PC-9 (cell line): ENCODE results near the gene HEBP2. TPM values are rescaled to one million over a fixed set of nuclear protein-coding genes. Genes with fewer than 3 reads are reported as not detected.

Source experiments
- BruUV-seq: library from RNA; stranded (reverse); fragments of 400-500 nt; replicated peaks from 2 replicates; lab custom pipeline; 2021; lab: Mats Ljungman, UMichigan
- CTCF ChIA-PET: fragments of 300-600 bp; sonication (Branson Sonifier 250); formaldehyde crosslinking; loops from one replicate; lab custom pipeline; 2022; ENCODE audit warnings: antibody characterized with exemption; lab: Charles Lee
- POLR2A ChIA-PET: fragments of 300-600 bp; sonication (Branson Sonifier 250); formaldehyde crosslinking; loops from one replicate; lab custom pipeline; 2022; ENCODE audit warnings: antibody characterized with exemption; ENCODE audit not compliant: unreplicated experiment; lab: Charles Lee
- DNase-seq, 2 experiments: peaks; one replicate each; pipeline versions ENCODE4 v3.0.0 to v3.0.0-alpha.2; 2015 to 2022; ENCODE audit warnings: mixed read lengths in 1 of 2
- H2AFZ ChIP-seq: fragments of 200-600 bp; sonication (generic); 2 replicates; pipeline ENCODE4 v1.8.1; 2017; ENCODE audit warnings: antibody characterized with exemption
- H3F3A ChIP-seq: fragments of 200-600 bp; sonication (generic); 2 replicates; pipeline ENCODE4 v1.8.1; 2017; ENCODE audit warnings: antibody characterized with exemption, mild to moderate bottlenecking, low read depth; ENCODE audit not compliant: insufficient read depth
- H3K27ac ChIP-seq: fragments of 200-600 bp; sonication (generic); 2 replicates; pipeline ENCODE4 v1.6.1; 2016; ENCODE audit warnings: mixed run types
- H3K27me3 ChIP-seq: fragments of 200-600 bp; sonication (generic); 2 replicates; pipeline ENCODE4 v1.6.1; 2016; ENCODE audit warnings: low read depth, mixed run types; ENCODE audit not compliant: insufficient read depth
- H3K36me3 ChIP-seq: fragments of 200-600 bp; sonication (generic); 2 replicates; pipeline ENCODE4 v1.6.1; 2016; ENCODE audit warnings: low read depth, mixed run types
- H3K4me1 ChIP-seq: fragments of 200-600 bp; sonication (generic); replicated peaks from 2 replicates; pipeline ENCODE4 v1.6.1; 2016; ENCODE audit warnings: mixed run types; ENCODE audit not compliant: insufficient read depth
- H3K4me2 ChIP-seq: fragments of 200-600 bp; sonication (generic); 2 replicates; pipeline ENCODE4 v1.6.1; 2017; ENCODE audit warnings: mixed run types
- H3K4me3 ChIP-seq: fragments of 200-600 bp; sonication (generic); 2 replicates; pipeline ENCODE4 v1.6.1; 2016; ENCODE audit warnings: mixed run types
- H3K79me2 ChIP-seq: fragments of 200-600 bp; sonication (generic); 2 replicates; pipeline ENCODE4 v1.6.1; 2017; ENCODE audit warnings: low read depth, mixed run types
- H3K9me2 ChIP-seq: fragments of 200-600 bp; sonication (generic); 2 replicates; pipeline ENCODE4 v1.8.1; 2017; ENCODE audit warnings: mild to moderate bottlenecking; ENCODE audit not compliant: insufficient read depth
- H3K9me3 ChIP-seq: fragments of 200-600 bp; sonication (generic); 2 replicates; pipeline ENCODE4 v1.8.1; 2016; ENCODE audit warnings: low read depth; ENCODE audit not compliant: insufficient read depth
- H4K20me1 ChIP-seq: fragments of 200-600 bp; sonication (generic); 2 replicates; pipeline ENCODE4 v1.8.1; 2017; ENCODE audit not compliant: insufficient read depth
- EZH2 ChIP-seq: fragments of 200-600 bp; sonication (generic); IDR thresholded peaks from 2 replicates; pipeline ENCODE4 v1.8.0; 2017; ENCODE audit warnings: antibody characterized with exemption, low read depth
- intact Hi-C: fragments of 100-400 bp; cut with micrococcal nuclease; formaldehyde crosslinking; loops from one replicate; pipeline ENCODE4 v1.10.0; 2022; ENCODE audit not compliant: unreplicated experiment
- total RNA-seq: library from RNA; stranded (reverse); gene quantifications from 2 replicates; pipeline ENCODE4 v1.2.3, GENCODE V29; 2021
- TF ChIP-seq, protein P1 (sequence below): fragments of 200-600 bp; sonication (generic); conservative IDR thresholded peaks from 2 replicates; pipeline ENCODE4 v1.6.1; 2017; ENCODE audit warnings: mixed run types, antibody characterized with exemption, mild to moderate bottlenecking, moderate library complexity

HEBP2 gene
- total RNA-seq, 1 experiment from 2014 or later = 41.0 TPM

DNA sequence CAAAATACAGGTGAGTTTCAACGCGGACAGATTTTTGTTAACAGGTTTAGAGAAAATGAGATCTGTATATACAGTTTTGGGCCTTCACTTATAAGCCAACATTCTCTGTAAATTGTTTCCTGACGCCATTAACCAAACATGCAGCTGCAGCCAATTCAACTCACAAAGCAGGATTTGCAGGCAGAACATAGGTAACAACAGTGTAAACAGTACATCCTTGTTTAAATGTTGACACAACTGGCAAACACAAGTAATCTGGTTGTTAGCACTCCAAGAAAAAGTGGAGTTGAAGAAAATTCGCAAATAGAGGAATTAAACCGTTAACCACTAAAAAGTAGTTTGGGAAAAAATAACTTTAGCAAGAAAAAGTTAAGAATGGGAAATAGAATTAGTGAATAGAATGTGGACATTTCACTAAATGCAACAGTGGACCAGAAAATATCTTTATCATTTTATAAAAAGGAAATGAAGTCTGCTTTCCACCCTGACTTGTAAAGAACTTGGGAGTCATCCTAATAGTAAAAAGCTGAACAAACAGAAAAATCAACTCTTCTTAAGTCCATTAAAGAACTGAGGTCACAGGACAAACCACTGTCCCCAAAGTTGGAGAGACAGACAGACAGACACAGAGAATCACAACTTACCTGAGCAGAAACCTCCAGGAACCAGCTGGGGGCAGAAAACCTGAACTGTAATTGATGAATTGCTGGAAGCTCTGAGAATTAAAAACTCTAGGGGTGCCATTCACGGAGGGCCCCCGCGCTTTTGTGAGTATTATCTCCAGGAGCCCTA is 16.2 kb upstream of the HEBP2 start:
- Histone ChIP-seq H3K79me2 (no peaks in the 10 kb centered on the region), H4K20me1 (no peaks in the 10 kb centered on the region), H2AFZ (no peak overlapping the region), H3K27me3 (no peaks in the 10 kb centered on the region), H3K27ac (no peak overlapping the region), H3K36me3 (no peaks in the 10 kb centered on the region), H3K9me2 (no peaks in the 10 kb centered on the region), H3K4me2 (no peak overlapping the region), H3K9me3 (no peaks in the 10 kb centered on the region), H3K4me3 (no peak overlapping the region), H3F3A (no peaks in the 10 kb centered on the region), H3K4me1 (peaks cover 17% of the 10 kb centered on the region)
- TF ChIP-seq EZH2 = no peak
- TF ChIP-seq, protein P1, sequence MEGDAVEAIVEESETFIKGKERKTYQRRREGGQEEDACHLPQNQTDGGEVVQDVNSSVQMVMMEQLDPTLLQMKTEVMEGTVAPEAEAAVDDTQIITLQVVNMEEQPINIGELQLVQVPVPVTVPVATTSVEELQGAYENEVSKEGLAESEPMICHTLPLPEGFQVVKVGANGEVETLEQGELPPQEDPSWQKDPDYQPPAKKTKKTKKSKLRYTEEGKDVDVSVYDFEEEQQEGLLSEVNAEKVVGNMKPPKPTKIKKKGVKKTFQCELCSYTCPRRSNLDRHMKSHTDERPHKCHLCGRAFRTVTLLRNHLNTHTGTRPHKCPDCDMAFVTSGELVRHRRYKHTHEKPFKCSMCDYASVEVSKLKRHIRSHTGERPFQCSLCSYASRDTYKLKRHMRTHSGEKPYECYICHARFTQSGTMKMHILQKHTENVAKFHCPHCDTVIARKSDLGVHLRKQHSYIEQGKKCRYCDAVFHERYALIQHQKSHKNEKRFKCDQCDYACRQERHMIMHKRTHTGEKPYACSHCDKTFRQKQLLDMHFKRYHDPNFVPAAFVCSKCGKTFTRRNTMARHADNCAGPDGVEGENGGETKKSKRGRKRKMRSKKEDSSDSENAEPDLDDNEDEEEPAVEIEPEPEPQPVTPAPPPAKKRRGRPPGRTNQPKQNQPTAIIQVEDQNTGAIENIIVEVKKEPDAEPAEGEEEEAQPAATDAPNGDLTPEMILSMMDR = no peak
- ChIA-PET CTCF (no interaction called here), POLR2A (no interaction called here)
- intact Hi-C loops = no loop called here
- BruUV-seq = no TSS peak
- DNase-seq = peak in 1 of 2 experiments; percentile 44

DNA sequence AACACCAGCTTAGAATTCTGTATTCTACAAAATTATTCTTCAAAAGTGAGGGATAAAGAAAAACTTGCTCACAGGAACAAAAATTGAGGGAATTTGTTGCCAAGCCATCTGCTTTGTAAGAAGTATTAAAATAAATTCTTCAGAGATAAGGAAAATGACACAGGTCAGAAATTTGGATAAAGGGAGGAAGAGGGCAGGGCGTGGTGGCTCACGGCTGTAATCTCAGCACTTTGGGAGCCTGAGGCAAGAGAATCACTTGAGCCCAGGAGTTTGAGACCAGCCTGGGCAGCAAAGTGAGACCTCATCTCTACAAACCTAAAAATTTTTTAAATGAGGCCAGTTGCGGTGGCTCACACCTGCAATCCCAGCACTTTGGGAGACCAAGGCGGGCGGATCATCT is 14.5 kb upstream of the HEBP2 start:
- H4K20me1 ChIP-seq = no peaks in the 10 kb centered on the region
- peaks cover 7% of the 10 kb centered on the region for H3K4me1 ChIP-seq
- no peak for DNase-seq
- H3F3A ChIP-seq = no peaks in the 10 kb centered on the region
- no peaks in the 10 kb centered on the region for H3K36me3 ChIP-seq
- no TSS peak for BruUV-seq
- no peaks in the 10 kb centered on the region for H3K9me2 ChIP-seq
- H2AFZ ChIP-seq = peak overlapping the region; percentile 34; the same call in 1 of the 2 replicates
- no peaks in the 10 kb centered on the region for H3K27me3 ChIP-seq
- CTCF ChIA-PET = interaction anchor here (0.7 kb wide), 1 partner anchor 281 kb away, joined by 3 read pairs; no protein-coding TSS in a partner anchor
- no peak overlapping the region for H3K27ac ChIP-seq
- no peak overlapping the region for H3K4me3 ChIP-seq
- POLR2A ChIA-PET = no interaction called here
- TF ChIP-seq EZH2 = no peak
- TF ChIP-seq, protein P1 = no peak
- no peaks in the 10 kb centered on the region for H3K79me2 ChIP-seq
- no peaks in the 10 kb centered on the region for H3K9me3 ChIP-seq
- intact Hi-C loops = no loop called here
- no peak overlapping the region for H3K4me2 ChIP-seq

DNA sequence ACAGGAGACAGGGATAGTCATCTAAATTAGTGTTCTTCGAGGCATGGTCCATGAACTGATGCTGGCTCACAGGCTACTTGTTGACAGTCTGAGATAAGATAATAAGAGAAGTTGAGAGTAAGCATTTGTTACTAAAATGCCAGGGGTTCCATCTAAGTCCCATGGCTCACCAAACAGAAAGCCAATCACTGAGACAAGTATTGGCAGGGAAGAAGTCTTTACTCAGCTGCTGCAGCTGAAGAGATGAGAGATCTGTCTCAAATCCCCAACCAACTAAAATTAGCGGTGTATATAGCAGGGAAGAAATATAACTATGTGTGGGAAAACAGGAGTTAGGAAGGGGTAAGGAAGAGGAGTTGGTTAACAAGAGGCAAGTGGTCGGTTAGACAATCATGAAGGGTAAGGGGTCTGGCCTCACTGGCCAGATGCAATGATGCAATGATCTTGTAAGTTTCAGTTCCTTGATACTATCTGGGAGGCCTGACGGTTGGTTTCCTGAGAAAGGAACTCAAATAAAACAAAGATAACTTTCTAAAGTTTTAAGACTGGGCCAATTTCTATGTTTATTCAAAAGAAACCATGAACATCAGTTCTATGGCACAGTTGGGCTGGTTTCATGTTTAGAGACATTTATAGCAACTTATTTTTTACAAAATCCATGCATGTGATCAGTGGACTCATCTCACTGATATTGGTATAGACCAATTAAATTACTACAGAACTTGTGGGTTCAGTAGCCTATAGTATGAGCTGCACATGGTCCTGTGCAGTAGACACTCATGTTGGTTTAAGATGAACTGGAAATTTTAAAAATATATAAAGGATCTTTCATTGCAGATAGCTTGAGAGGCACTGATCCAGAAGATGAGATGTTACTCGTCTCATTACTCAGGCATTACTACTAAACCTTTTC is 9.9 kb upstream of the HEBP2 start:
- H4K20me1 ChIP-seq = no peaks in the 10 kb centered on the region
- no peak overlapping the region for H3K4me3 ChIP-seq
- H3K9me3 ChIP-seq = no peaks in the 10 kb centered on the region
- POLR2A ChIA-PET = no interaction called here
- no peak overlapping the region for H3K27ac ChIP-seq
- H3K79me2 ChIP-seq = no peaks in the 10 kb centered on the region
- H3F3A ChIP-seq = no peaks in the 10 kb centered on the region
- no peak for TF ChIP-seq EZH2
- TF ChIP-seq, protein P1 = no peak
- intact Hi-C loops = no loop called here
- no peaks in the 10 kb centered on the region for H3K9me2 ChIP-seq
- peak overlapping the region; percentile 14; the same call in 1 of the 2 replicates for H2AFZ ChIP-seq
- DNase-seq = no peak
- H3K27me3 ChIP-seq = no peaks in the 10 kb centered on the region
- no peaks in the 10 kb centered on the region for H3K36me3 ChIP-seq
- 0 out of 2 replicates have a peak, but pooled peaks cover 6% of the 10 kb centered on the region for H3K4me1 ChIP-seq
- CTCF ChIA-PET = interaction anchor here (0.6 kb wide), 1 partner anchor 388 kb away, joined by 3 read pairs; no protein-coding TSS in a partner anchor
- no TSS peak for BruUV-seq
- H3K4me2 ChIP-seq = no peak overlapping the region
